GM12891 (cell line): ENCODE results near the gene MGLL.

Experiments
- PAX5 ChIP-seq: IDR thresholded peaks from 2 replicates; pipeline ENCODE4 v1.6.1; 2011; ENCODE audit warnings: low read length, moderate library complexity, mild to moderate bottlenecking; ENCODE audit not compliant: insufficient read depth, severe bottlenecking
- POLR2A ChIP-seq: IDR thresholded peaks from 2 replicates; pipeline ENCODE4 v1.6.1; 2011; ENCODE audit warnings: low read depth, low read length, control low read depth
- POLR2AphosphoS5 ChIP-seq: IDR thresholded peaks from 2 replicates; pipeline ENCODE4 v1.6.1; 2011; ENCODE audit warnings: low read depth, low read length, control low read depth
- SPI1 ChIP-seq: IDR thresholded peaks from 2 replicates; pipeline ENCODE4 v1.6.1; 2011; ENCODE audit warnings: low read depth, low read length, control low read depth
- TAF1 ChIP-seq: IDR thresholded peaks from 2 replicates; pipeline ENCODE4 v1.6.1; 2011; ENCODE audit warnings: low read depth, low read length, control low read depth

DNA sequence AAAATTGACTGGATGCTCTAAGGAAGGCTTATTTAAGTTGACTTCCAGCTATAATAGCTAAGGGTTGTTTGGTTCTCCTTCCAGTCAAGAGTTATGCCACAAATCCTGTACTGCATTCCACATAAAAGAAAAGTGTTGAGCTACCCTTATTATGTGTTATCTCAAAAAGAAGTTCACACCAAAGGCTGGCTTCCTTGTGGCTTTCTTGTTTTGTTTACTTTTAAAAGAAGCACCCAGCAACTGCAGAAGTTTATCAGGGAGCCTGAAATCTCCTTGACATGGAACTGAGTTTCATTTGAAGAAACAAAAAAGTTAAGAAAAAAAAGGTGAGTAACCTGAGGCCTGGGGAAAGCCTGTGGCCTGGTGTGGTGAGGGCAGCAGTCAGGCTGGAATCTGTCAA lies 10.2 kb downstream of the MGLL start:
- TF ChIP-seq POLR2AphosphoS5 (no peak), POLR2A (no peak), TAF1 (no peak), SPI1 (no peak), PAX5 (no peak)
